GM12878 (cell line): Measurements from ENCODE around the gene ZDHHC1. TPM values are rescaled to one million over a fixed set of nuclear protein-coding genes. Genes with fewer than 3 reads are reported as not detected.

ENCODE experiments used
- ATAC-seq: fragments of 200-7000 bp; cut with Tn5 transposase; 3 replicates; pipeline ENCODE4 v1.9.1; 2020; ENCODE audit warnings: mild to moderate bottlenecking, moderate library complexity
- BruUV-seq: library from RNA; stranded (reverse); fragments of 400-500 nt; replicated peaks from 2 replicates; lab custom pipeline; 2021; lab: Mats Ljungman, UMichigan
- CTCF ChIA-PET: fragments of 300-600 bp; sonication (Branson Sonifier 250); formaldehyde crosslinking; extraction: SDS; loops from one replicate; lab custom pipeline; 2021; ENCODE audit warnings: inconsistent platforms; lab: Yijun Ruan, JAX
- POLR2A ChIA-PET: fragments of 350-600 bp; formaldehyde crosslinking; extraction: SDS; loops from one replicate; lab custom pipeline; 2021; ENCODE audit warnings: inconsistent platforms; lab: Charles Lee
- RAD21 ChIA-PET: fragments of 300-600 bp; sonication (Branson Sonifier 250); formaldehyde crosslinking; loops from one replicate; lab custom pipeline; 2023; ENCODE audit warnings: antibody characterized with exemption; ENCODE audit not compliant: unreplicated experiment; lab: Charles Lee
- SMC1A ChIA-PET: fragments of 300-600 bp; sonication (Branson Sonifier 250); formaldehyde crosslinking; loops from one replicate; lab custom pipeline; 2023; ENCODE audit not compliant: unreplicated experiment, uncharacterized antibody; lab: Charles Lee
- DNase-seq: peaks from one replicate; pipeline ENCODE4 v3.0.0-alpha.2; 2011; ENCODE audit warnings: low read depth, low spot score
- FAIRE-seq: peaks from 3 replicates; lab custom pipeline; 2011; peaks lifted over from hg19 to GRCh38; lab: Jason Lieb, UNC
- H2AFZ ChIP-seq: 2 replicates; pipeline ENCODE4 v1.6.0; 2011; ENCODE audit warnings: low read depth, low read length, control low read depth; ENCODE audit not compliant: control insufficient read depth
- H3K27ac ChIP-seq: 2 replicates; pipeline ENCODE4 v1.5.1; 2011; ENCODE audit warnings: control low read depth; ENCODE audit not compliant: control insufficient read depth, insufficient read depth
- H3K27me3 ChIP-seq, 2 experiments: replicated peaks in 1 of 2; 2 replicates each; pipeline versions ENCODE4 v1.6.0 to v1.6.1; 2011; ENCODE audit warnings: low read length in 1 of 2; ENCODE audit not compliant: control insufficient read depth in 2 of 2, insufficient read depth in 2 of 2
- H3K36me3 ChIP-seq, 2 experiments: 2 replicates each; pipeline ENCODE4 v1.5.1; 2011; ENCODE audit warnings: low read length in 1 of 2; ENCODE audit not compliant: control insufficient read depth in 2 of 2, insufficient read depth in 2 of 2
- H3K4me1 ChIP-seq: 2 replicates; pipeline ENCODE4 v1.6.1; 2011; ENCODE audit warnings: mild to moderate bottlenecking, low read length, moderate library complexity, mixed read lengths; ENCODE audit not compliant: control insufficient read depth, insufficient read depth
- H3K4me2 ChIP-seq: 2 replicates; pipeline ENCODE4 v1.6.0; 2011; ENCODE audit warnings: control low read depth; ENCODE audit not compliant: control insufficient read depth, insufficient read depth
- H3K4me3 ChIP-seq: fragments of 200-600 bp; sonication (generic); 2 replicates; pipeline ENCODE4 v1.5.1; 2016
- H3K79me2 ChIP-seq: 2 replicates; pipeline ENCODE4 v1.6.0; 2011; ENCODE audit warnings: low read length; ENCODE audit not compliant: control insufficient read depth, insufficient read depth
- H3K9ac ChIP-seq: 2 replicates; pipeline ENCODE4 v1.8.0; 2011; ENCODE audit warnings: low read length, control low read depth, mixed read lengths; ENCODE audit not compliant: control insufficient read depth, insufficient read depth
- H3K9me3 ChIP-seq: replicated peaks from 3 replicates; pipeline ENCODE4 v1.5.1; 2011; ENCODE audit warnings: mild to moderate bottlenecking, low read length; ENCODE audit not compliant: control insufficient read depth, insufficient read depth
- H4K20me1 ChIP-seq: 2 replicates; pipeline ENCODE4 v1.6.0; 2011; ENCODE audit not compliant: control insufficient read depth, insufficient read depth
- ATF7 ChIP-seq: fragments of 450-650 bp; IDR thresholded peaks from 2 replicates; pipeline ENCODE4 v1.6.1; 2016; ENCODE audit warnings: low read depth, mild to moderate bottlenecking
- FOS ChIP-seq: IDR thresholded peaks from 3 replicates; pipeline ENCODE4 v1.6.1; 2011; ENCODE audit warnings: borderline replicate concordance; ENCODE audit not compliant: insufficient read length; ENCODE audit errors: extremely low read depth
- JUNB ChIP-seq: IDR thresholded peaks from 2 replicates; pipeline ENCODE4 v1.6.1; 2016; ENCODE audit warnings: antibody characterized with exemption, mild to moderate bottlenecking
- LARP7 ChIP-seq: fragments of 450-650 bp; IDR thresholded peaks from 2 replicates; pipeline ENCODE4 v1.6.1; 2017; ENCODE audit warnings: mild to moderate bottlenecking
- MEF2A ChIP-seq: IDR thresholded peaks from 2 replicates; pipeline ENCODE4 v1.6.1; 2011; ENCODE audit warnings: low read depth, mild to moderate bottlenecking, low read length, moderate library complexity; ENCODE audit not compliant: insufficient read depth
- NBN ChIP-seq: fragments of 450-650 bp; IDR thresholded peaks from 2 replicates; pipeline ENCODE4 v1.6.1; 2016
- PAX8 ChIP-seq: fragments of 450-650 bp; IDR thresholded peaks from 2 replicates; pipeline ENCODE4 v1.6.1; 2017; ENCODE audit warnings: mild to moderate bottlenecking, moderate library complexity
- RAD21 ChIP-seq: IDR thresholded peaks from 2 replicates; pipeline ENCODE4 v1.6.1; 2011; ENCODE audit warnings: mild to moderate bottlenecking, low read depth, low read length, moderate library complexity; ENCODE audit not compliant: insufficient read depth
- RUNX3 ChIP-seq: IDR thresholded peaks from 2 replicates; pipeline ENCODE4 v1.6.1; 2012; ENCODE audit warnings: low read length, inconsistent platforms
- SPI1 ChIP-seq: IDR thresholded peaks from 2 replicates; pipeline ENCODE4 v1.6.1; 2011; ENCODE audit warnings: low read depth, mild to moderate bottlenecking, low read length, moderate library complexity, borderline replicate concordance; ENCODE audit not compliant: insufficient read depth
- SUZ12 ChIP-seq: fragments of 200-600 bp; sonication (generic); IDR thresholded peaks from one replicate; pipeline ENCODE4 v1.6.1; 2018; ENCODE audit warnings: antibody characterized with exemption, mild to moderate bottlenecking; ENCODE audit not compliant: unreplicated experiment
- TARDBP ChIP-seq: IDR thresholded peaks from 2 replicates; pipeline ENCODE4 v1.6.1; 2016; ENCODE audit warnings: borderline replicate concordance
- TBL1XR1 ChIP-seq: IDR thresholded peaks from 2 replicates; pipeline ENCODE4 v1.6.1; 2012; ENCODE audit warnings: low read depth, low read length, improper control_type of control experiment
- ZNF274 ChIP-seq: IDR thresholded peaks from one replicate; pipeline ENCODE4 v1.8.0; 2011; ENCODE audit not compliant: insufficient read length, insufficient read depth
- WGBS: methylation state at CpG from one replicate; pipeline ENCODE4 v1.1.6; 2016; ENCODE audit warnings: low lambda C conversion rate; ENCODE audit not compliant: insufficient replicate concordance, insufficient coverage; ENCODE audit errors: missing lambda C conversion rate; 5-methylcytosine and 5-hydroxymethylcytosine counted together
- in situ Hi-C: fragments of 300-500 bp; cut with MboI; formaldehyde crosslinking; loops from 9 replicates; pipeline ENCODE4 v1.14.3; 2018; ENCODE audit warnings: mixed read lengths
- intact Hi-C: fragments of 100-400 bp; cut with micrococcal nuclease; formaldehyde crosslinking; loops from one replicate; pipeline ENCODE4 v1.14.2; 2022; ENCODE audit not compliant: unreplicated experiment
- polyA plus RNA-seq, 11 experiments: library from polyadenylated mRNA; depleted of rRNA in 4 of 11; unstranded in 6 of 11; stranded (reverse) in 5 of 11; fragments of >200 nt; fragmentation: Nextera tagmentation in 4 of 11; fragmentation: Illumina TruSeq in 1 of 11; extraction: Ambion mirVana in 4 of 11; extraction: Trizol in 1 of 11; gene quantifications; 1 replicate in 1 of 11; 2 replicates in 10 of 11; pipeline versions ENCODE4 v1.2.1 to v1.2.3, GENCODE V29; 2011 to 2016; ENCODE audit warnings: inconsistent platforms in 2 of 11, missing spikeins in 2 of 11, low read depth in 1 of 11
- total RNA-seq, 4 experiments: library from RNA; depleted of rRNA in 3 of 4; stranded (reverse); fragments of >200 nt in 3 of 4; fragmentation: Illumina TruSeq in 1 of 4; extraction: Trizol in 1 of 4; gene quantifications; 2 replicates each; pipeline versions ENCODE4 v1.2.1 to v1.2.3, GENCODE V29; 2013 to 2021
- TF ChIP-seq, protein P1 (sequence below): fragments of 450-650 bp; IDR thresholded peaks from 2 replicates; pipeline ENCODE4 v1.6.1; 2017; ENCODE audit warnings: mild to moderate bottlenecking, moderate library complexity

The ZDHHC1 gene
- total and polyA plus RNA-seq, 10 of the 15 experiments (the other 5 are each of a cell fraction or from before 2014, with no cell fraction given) = 0.07 to 1.2 (median 0.66) TPM; not detected in 2

DNA sequence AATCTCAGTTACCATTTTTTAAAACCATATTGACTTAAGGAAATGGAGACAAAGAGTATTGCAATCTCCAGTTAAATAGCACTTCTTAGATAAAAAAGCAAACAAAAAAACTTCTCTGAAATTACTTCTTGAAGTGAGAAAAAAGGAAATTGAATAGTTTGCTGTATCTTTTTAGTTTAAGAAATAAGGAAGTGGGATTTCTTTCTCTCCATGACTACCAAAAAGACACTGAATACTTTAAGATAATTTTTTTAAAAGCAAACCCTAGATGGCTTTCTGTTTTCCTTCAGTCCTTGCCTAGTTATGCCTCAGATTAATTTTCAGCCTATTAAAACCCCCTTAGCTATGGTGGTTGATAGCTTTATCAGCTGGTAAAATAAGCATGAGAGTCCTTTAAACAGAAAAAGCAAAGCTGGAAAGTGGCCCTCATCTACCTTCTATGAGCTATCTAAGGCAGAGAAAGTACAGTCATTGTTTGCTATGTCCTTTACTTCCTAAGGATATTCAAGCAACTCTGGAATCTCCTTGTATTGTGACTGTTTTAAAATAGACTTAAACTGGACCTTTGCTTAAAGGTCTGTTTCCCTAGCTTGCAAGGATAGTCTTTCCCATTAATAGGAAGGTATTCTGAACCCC is 51.6 kb downstream of the ZDHHC1 start:
- H3K9ac ChIP-seq = no peak overlapping the region
- no peak overlapping the region for H3K4me3 ChIP-seq
- SMC1A ChIA-PET = interaction anchor here (1.1 to 1.6 kb wide), 2 partner anchors 14 to 19 kb away, joined by 3 to 4 read pairs; no protein-coding TSS in a partner anchor
- FAIRE-seq (no peak), DNase-seq (no peak)
- H3K9me3 ChIP-seq = peaks cover 2% of the 10 kb centered on the region; the same call in 1 of the 3 replicates
- CTCF ChIA-PET = interaction anchor here (0.5 to 1.2 kb wide), 7 partner anchors 8 to 104 kb away, joined by 3 to 5 read pairs (median 3); no protein-coding TSS in a partner anchor
- POLR2A ChIA-PET = no interaction called here
- intact Hi-C loops = no loop called here
- no peak overlapping the region for H3K4me2 ChIP-seq
- H4K20me1 ChIP-seq = no peaks in the 10 kb centered on the region
- no peaks in the 10 kb centered on the region for H3K79me2 ChIP-seq
- TF ChIP-seq JUNB (no peak), TARDBP (no peak), LARP7 (no peak), SPI1 (peak; percentile 70)
- TF ChIP-seq, all 136 proteins: peak for 1
- no peaks in the 10 kb centered on the region for H3K36me3 ChIP-seq
- RAD21 ChIA-PET = no interaction called here
- in situ Hi-C loops = no loop called here
- no peak overlapping the region for H3K27ac ChIP-seq
- no peak; the same call in 2 of the 3 replicates for ATAC-seq
- H2AFZ ChIP-seq = 0 out of 2 replicates have a peak overlapping the region, but pooled peaks have one; percentile 10
- no TSS peak for BruUV-seq
- H3K4me1 ChIP-seq = peaks cover 5% of the 10 kb centered on the region; the same call in 1 of the 2 replicates
- H3K27me3 ChIP-seq = no peaks in the 10 kb centered on the region; a peak in 1 of 4 replicates

DNA sequence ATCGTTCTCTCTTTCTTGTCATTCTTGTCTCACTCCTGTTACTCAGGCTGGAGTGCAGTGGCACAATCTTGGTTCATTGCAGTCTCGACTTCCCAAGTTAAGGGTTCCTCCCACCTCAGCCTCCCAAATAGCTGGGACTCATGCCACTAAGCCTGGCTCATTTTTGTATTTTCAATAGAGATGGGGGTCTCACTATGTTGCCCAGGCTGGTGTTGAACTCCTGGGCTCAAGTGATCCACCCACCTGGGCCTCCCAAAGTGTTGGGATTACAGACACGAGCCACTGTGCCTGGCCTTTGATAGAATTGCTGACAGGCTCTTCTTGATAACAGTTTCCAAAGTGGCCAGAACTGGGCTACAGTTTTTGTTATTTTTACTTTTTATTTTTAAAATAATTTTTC is 55.2 kb downstream of the ZDHHC1 start:
- ChIA-PET SMC1A (no interaction called here), POLR2A (no interaction called here), CTCF (no interaction called here), RAD21 (no interaction called here)
- Histone ChIP-seq H3K9me3 (no peaks in the 10 kb centered on the region), H2AFZ (no peak overlapping the region), H3K9ac (no peak overlapping the region), H3K4me2 (no peak overlapping the region), H3K79me2 (no peaks in the 10 kb centered on the region), H4K20me1 (no peaks in the 10 kb centered on the region), H3K4me1 (peaks cover 5% of the 10 kb centered on the region; the same call in 1 of the 2 replicates), H3K27me3 (peaks cover 0 to 2% of the 10 kb centered on the region in 2 experiments; a peak in 1 of 4 replicates), H3K4me3 (no peak overlapping the region), H3K27ac (no peak overlapping the region), H3K36me3 (no peaks in the 10 kb centered on the region)
- 8% methylated on average over 3 of the region's 3 CpGs for WGBS
- in situ Hi-C loops (no loop called here), intact Hi-C loops (no loop called here)
- BruUV-seq = no TSS peak
- ATAC-seq (no peak), FAIRE-seq (no peak), DNase-seq (no peak)
- no peak for TF ChIP-seq MEF2A
- TF ChIP-seq TBL1XR1 = no peak
- TF ChIP-seq PAX8 = no peak
- TF ChIP-seq FOS = no peak
- no peak for TF ChIP-seq RAD21
- TF ChIP-seq SUZ12 = no peak
- TF ChIP-seq NBN = no peak
- TF ChIP-seq RUNX3 = no peak
- no peak for TF ChIP-seq ZNF274
- TF ChIP-seq, protein P1, sequence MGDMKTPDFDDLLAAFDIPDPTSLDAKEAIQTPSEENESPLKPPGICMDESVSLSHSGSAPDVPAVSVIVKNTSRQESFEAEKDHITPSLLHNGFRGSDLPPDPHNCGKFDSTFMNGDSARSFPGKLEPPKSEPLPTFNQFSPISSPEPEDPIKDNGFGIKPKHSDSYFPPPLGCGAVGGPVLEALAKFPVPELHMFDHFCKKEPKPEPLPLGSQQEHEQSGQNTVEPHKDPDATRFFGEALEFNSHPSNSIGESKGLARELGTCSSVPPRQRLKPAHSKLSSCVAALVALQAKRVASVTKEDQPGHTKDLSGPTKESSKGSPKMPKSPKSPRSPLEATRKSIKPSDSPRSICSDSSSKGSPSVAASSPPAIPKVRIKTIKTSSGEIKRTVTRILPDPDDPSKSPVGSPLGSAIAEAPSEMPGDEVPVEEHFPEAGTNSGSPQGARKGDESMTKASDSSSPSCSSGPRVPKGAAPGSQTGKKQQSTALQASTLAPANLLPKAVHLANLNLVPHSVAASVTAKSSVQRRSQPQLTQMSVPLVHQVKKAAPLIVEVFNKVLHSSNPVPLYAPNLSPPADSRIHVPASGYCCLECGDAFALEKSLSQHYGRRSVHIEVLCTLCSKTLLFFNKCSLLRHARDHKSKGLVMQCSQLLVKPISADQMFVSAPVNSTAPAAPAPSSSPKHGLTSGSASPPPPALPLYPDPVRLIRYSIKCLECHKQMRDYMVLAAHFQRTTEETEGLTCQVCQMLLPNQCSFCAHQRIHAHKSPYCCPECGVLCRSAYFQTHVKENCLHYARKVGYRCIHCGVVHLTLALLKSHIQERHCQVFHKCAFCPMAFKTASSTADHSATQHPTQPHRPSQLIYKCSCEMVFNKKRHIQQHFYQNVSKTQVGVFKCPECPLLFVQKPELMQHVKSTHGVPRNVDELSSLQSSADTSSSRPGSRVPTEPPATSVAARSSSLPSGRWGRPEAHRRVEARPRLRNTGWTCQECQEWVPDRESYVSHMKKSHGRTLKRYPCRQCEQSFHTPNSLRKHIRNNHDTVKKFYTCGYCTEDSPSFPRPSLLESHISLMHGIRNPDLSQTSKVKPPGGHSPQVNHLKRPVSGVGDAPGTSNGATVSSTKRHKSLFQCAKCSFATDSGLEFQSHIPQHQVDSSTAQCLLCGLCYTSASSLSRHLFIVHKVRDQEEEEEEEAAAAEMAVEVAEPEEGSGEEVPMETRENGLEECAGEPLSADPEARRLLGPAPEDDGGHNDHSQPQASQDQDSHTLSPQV = no peak
- TF ChIP-seq ATF7 = no peak
